Upper lobe of left lung (tissue), 4 donors: ENCODE measurements around the gene TBATA.

Experiments used
- CTCF ChIP-seq, 6 experiments: fragments of 450-650 bp in 4 of 6; fragments of 200-600 bp in 2 of 6; sonication (generic) in 2 of 6; IDR thresholded peaks; one replicate each; pipeline ENCODE4 v1.5.1; 2016 to 2019; ENCODE audit warnings: antibody characterized with exemption in 6 of 6
- POLR2A ChIP-seq, 4 donors: fragments of 450-650 bp; IDR thresholded peaks; one replicate each; pipeline ENCODE4 v1.5.1; 2016 to 2017; ENCODE audit warnings: antibody characterized with exemption in 4 of 4, mild to moderate bottlenecking in 2 of 4
- POLR2AphosphoS5 ChIP-seq, 2 donors: sonication (generic); formaldehyde crosslinking; IDR thresholded peaks; one replicate each; pipeline ENCODE4 v1.5.1; 2017; ENCODE audit warnings: antibody characterized with exemption in 2 of 2

- TF ChIP-seq CTCF (IDR thresholded peaks at IDR 0.05) (no peak), POLR2AphosphoS5 (IDR thresholded peaks at IDR 0.05) (no peak), POLR2A (IDR thresholded peaks at IDR 0.05) (no peak)
These were observed 36.0 kb upstream of the TBATA start for GRCh38 chr10:70820976-70821750.
